ENCODE results near the gene PRR30.
"Not testable (repeated sequence)": the region's sequence is repeated elsewhere in the genome, so short reads cannot be mapped to it uniquely, and the experiment has no call there.

PRR30 gene

GRCh38 chr2:27127883-27128667, 11.1 kb downstream of the PRR30 start:
- no peak for DNase-seq

- DNase-seq = peak; percentile 29
Measured at GRCh38 chr2:27126252-27126710, 12.9 kb downstream of the PRR30 start.

GRCh38 chr2:27125104-27125503, 14.1 kb downstream of the PRR30 start:
- no peak for DNase-seq

GRCh38 chr2:27123302-27124150, 15.7 kb downstream of the PRR30 start, which contains the start of gene ABHD1:
Gene ABHD1, plus strand, starts transcription at chr2:27123815. Its CDS starts 134 bp downstream, at chr2:27123949.
- DNase-seq = peak; percentile 51

- no peak for DNase-seq
Measured at GRCh38 chr2:27122791-27123190, 16.4 kb downstream of the PRR30 start.

GRCh38 chr2:27121906-27122305, 17.3 kb downstream of the PRR30 start:
- no peak for DNase-seq

- peak; percentile 52 for DNase-seq
Measured at GRCh38 chr2:27119330-27119670, 19.9 kb downstream of the PRR30 start.

- DNase-seq = peak; percentile 63
Measured at GRCh38 chr2:27118525-27119329, 20.5 kb downstream of the PRR30 start, which contains the start of gene CGREF1. Gene CGREF1, minus strand, starts transcription at chr2:27119128. Its CDS starts 14,762 bp downstream, at chr2:27104366.

GRCh38 chr2:27117995-27118524, 21.1 kb downstream of the PRR30 start:
- no peak for DNase-seq

- no peak for DNase-seq
Measured at GRCh38 chr2:27115519-27115918, 23.7 kb downstream of the PRR30 start.

GRCh38 chr2:27111392-27112078, 27.7 kb downstream of the PRR30 start:
- not testable (repeated sequence) for DNase-seq

GRCh38 chr2:27110603-27111352, 28.4 kb downstream of the PRR30 start:
- DNase-seq = not testable (repeated sequence)

GRCh38 chr2:27109083-27109482, 30.1 kb downstream of the PRR30 start:
- no peak for DNase-seq

- DNase-seq = no peak
Measured at GRCh38 chr2:27108221-27108620, 31.0 kb downstream of the PRR30 start.

- DNase-seq = no peak
Measured at GRCh38 chr2:27105981-27106380, 33.2 kb downstream of the PRR30 start.

- DNase-seq = no peak
Measured at GRCh38 chr2:27102329-27102728, 36.9 kb downstream of the PRR30 start.

- no peak for DNase-seq
Measured at GRCh38 chr2:27100036-27100435, 39.2 kb downstream of the PRR30 start.

- DNase-seq = no peak
Measured at GRCh38 chr2:27099334-27099955, 39.8 kb downstream of the PRR30 start.

- no peak for DNase-seq
Measured at GRCh38 chr2:27097341-27097740, 41.9 kb downstream of the PRR30 start.

GRCh38 chr2:27096748-27097297, 42.4 kb downstream of the PRR30 start:
- DNase-seq = no peak
